GM21619 (cell line): ENCODE measurements around the gene IQCF2.
"Not testable (repeated sequence)": the region's sequence is repeated elsewhere in the genome, so short reads cannot be mapped to it uniquely, and the experiment has no call there.

ENCODE experiments used
- ATAC-seq: cut with Tn5 transposase; IDR thresholded peaks from one replicate; pipeline ENCODE4 v1.9.1; 2021; ENCODE audit not compliant: unreplicated experiment

IQCF2 gene

DNA sequence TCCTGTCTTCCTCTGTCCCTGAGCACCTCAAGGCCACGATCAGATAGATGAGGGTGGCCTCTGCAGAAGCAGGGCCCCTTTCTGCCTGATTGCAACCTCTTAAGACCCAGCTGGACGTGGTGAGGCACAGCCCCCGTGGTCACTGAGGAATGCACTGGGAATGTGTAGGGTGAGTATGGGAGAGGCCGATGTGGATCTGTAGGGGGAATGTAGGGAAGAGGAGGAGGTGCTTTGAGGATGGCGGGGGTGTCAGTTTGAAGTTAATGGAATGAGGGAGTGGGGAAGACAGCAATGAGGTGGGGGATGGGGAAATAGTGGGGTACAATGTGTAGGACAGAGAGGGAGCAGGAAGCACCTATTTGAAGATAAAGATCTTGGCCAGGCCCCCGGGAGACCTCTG is 14.8 kb downstream of the IQCF2 start:
- no peak for ATAC-seq

DNA sequence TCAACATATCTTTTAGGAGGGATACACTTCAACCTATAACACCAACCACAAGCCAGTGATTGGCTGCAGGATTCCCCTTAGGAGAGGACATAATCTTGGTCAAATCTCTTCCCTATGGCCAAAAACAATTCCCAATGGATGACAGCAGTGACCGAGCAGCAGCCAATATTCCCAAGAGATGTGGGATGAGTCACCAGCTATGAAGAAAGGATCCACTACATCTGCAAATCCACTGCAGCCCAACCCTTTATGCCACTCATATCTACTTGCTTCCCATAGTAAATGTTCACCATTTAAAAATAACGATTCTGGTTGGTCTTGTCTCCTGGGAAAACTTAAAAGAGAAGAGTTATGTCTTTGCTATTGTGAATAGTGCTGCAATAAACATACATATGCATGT is 18.5 kb downstream of the IQCF2 start:
- no peak for ATAC-seq

DNA sequence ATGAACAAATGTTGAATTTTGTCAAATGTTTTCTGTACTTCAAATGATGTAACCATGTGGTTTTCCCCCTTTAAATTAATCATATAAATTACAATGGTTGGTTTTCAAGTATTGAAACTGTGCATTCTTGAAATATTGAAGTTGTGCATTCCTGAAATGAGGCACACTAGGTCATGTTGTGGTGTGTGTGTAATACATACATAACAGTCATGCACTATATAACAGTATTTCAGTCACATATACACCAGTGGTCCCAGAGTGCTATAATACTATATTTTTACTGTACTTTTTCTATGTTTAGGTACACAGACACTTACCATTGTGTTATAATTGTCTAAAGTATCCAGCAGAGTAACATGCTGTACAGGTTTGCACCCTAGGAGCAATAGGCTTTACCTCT is 25.0 kb downstream of the IQCF2 start:
- ATAC-seq: no peak

DNA sequence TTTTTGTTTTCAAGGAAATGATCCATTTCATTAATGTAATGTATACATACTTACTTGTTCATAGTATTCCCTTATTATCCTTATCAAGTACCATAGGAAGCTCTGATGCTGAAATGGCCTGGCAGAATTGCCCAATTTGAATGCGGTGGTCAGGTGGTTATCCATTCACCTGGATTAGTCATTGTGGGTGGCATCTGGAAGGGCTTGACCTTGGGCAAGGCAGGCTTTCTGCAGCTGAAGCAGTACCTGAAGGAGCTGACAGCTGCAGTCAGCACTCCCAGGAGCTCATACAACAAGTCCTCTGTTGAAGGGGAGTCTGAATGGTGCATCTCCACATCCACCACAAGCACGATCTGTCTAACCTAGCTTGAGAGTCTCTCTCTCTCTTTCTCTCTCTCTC is 26.2 kb downstream of the IQCF2 start:
- no peak for ATAC-seq

DNA sequence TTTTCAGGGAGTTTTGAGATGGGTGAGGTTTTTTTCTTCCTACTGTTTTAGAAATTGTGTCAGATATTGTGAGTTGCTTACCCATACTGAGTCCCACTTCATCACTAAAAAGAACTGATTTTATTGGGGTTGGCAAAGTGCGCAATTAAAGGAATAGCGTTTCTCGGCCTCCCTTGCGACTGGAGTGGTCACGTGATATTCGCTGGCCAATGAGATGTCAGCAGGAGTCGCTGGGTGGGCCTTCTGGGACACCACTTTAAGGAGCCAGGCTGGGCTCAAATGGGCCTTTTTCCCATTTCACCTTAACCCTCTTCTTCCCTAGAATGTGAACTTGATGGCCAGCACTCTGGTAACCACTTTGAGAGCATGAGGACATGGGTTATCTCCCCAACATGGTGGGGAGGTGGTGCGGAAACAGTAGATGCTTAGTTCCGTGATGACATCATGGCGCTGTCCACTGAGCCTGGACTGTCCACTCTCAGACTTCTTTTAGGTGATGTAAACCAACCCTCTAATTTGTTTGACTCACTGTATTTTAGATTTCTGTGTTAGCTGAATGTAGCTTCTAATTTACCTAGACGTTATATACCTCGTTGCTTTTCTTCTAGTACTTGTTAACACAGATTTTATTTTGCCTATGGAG is 27.2 kb downstream of the IQCF2 start:
- ATAC-seq: no peak

DNA sequence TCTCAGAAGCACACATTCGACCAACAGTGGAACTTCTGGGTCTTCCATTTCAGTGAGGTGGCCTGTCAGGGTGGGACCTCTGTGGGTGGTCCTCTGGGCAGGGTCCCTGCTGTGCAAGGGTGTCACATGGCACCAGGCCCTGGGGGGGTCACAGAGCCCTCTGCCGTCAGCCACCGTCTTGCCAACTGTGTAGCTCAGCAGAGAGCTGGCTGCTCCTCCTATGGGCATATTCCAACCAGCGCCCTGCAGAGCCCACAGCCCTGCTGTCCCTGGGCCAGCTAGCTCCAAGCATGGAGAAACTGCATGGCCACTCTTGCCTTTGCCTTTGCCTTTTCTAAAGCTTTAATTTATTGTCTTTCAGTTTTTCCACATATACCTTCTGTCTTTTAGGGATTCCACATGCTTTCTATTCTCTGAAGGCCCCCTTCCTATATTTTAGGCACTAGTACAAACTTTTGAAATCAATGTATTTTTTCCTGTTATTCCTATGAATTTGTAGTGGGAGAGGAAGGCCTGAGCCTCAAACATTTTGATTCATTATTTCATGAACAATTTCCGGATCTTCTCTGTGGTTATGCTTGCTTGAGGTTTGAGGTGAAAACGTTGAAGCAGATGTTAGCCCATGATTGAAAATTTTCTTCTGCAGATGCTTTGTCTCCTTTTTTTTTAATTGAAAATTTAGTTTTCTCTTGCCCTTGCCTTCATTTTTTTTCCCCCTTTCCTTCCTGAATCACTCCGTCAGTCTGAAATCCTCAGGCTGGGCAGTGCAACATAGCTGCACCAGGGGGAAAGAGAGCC is 30.0 kb downstream of the IQCF2 start:
- ATAC-seq: no peak

DNA sequence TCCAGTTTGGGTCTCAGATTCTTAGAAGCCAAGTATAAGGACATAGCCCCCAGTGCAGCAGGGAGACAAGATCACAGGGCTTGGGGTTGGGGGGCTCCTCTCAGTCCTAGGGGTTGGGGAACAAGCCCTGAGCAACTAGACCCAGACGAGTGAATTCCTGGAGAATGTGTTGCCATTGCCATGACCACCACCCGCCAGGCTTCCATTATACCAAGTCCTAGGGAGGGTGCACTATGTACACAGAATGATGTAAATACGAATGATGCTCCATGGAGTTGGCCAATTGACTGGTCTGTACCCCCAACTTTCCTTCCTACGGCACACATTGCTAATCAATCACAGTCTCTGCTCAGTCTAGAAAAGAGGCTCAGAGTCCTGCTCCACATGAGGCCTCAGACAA is 33.0 kb downstream of the IQCF2 start:
- no peak for ATAC-seq

DNA sequence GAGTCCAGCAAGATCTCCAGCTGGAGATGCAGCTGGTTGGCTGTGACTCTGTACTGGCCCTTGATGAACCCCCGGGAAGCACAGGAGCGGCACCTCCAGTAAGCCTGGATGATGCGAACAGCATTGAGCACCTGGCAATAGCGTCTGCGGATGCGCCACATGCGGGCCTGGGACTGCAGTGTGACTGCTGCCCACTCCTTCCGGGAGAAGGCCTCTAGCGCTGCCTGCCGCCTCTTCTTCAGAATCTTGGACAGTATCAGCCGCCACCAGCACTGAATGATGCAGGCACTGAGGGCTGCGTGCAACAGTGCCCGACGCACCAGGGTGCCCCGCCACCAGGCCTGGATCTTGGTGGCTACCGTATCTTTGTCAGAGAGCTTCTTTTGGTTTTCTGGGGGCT is 33.5 kb downstream of the IQCF2 start:
- ATAC-seq: no peak

DNA sequence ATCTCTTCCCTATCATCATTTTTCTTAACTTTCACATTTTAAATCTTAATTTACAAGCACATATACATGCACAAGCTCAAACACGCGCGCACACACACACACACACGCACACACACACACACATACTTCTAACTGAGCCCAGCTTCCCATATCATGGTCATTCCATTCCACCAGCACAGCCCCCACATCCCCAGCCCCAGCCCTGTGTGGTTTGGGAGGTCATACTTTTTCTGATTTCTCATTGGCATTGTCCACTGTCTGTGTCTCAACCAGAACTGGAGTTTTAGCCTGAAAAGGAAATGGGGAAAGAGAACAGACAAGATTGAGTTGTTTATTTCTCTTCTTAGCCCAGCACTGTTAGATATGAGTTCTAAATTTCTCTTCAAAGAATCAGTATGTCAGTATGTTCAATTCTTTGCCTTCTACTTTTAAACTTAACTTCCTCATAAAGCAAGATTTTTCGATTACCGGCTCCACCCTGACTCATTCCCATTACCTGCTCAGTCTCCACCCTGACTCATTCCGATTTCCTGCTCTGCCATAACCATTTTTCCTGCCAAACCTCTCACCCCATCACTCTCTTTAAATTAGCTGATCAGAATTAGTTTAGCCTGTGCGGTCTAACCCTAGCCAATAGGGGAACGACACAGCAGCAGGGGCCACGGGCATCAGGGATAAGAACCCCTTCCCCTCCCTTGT is 35.3 kb downstream of the IQCF2 start:
- ATAC-seq: no peak

DNA sequence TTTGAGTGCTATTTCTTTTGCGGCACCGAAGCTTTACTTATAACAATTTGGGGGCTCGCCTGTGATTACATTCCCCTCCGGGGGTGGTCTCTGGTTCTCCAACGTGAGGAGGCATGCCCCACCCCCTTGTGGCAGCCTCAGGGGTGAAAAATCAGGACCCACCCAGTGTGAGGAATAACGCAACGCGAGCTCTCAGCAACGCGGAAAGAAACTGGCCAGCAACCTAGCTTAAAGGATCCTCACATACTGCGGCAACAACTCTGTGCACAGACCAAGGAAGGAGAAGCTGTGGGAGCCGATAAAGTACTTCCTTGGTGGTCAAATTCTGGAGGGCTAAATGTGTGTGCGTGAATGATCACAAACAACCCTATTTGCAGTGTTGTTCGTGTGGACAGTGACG is 36.0 kb downstream of the IQCF2 start:
- no peak for ATAC-seq

DNA sequence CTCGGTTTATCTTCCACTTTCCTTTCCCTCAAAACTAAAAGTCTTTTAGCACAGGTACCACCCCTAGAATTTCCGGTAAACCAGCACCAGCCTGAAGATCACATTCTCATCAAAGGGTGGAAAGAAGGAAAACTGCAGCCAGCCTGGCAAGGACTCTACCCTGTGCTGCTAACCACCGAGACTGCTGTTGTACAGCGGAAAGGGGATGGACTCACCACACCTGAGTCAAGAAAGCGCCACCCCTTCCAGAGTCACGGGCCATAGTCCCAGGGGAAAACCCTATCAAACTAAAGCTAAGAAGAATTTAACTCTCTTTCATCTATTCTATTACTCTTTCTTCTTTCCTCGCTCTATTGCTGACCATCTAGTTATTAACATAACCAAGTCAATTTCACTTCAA is 38.6 kb downstream of the IQCF2 start:
- ATAC-seq: not testable (repeated sequence)

DNA sequence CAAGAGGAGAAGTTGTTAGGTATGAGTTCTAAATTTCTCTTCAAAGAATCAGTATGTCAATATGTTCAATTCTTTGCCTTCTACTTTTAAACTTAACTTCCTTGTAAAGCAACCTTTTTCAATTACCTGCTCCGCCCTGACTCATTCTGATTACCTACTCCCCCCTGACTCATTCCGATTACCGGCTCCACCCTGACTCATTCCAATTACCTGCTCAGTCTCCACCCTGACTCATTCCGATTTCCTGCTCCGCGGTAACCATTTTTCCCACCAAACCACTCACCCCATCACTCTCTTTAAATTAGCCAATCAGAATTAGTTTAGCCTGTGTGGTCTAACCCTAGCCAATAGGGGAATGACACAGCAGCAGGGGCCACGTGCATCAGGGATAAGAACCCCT is 40.9 kb downstream of the IQCF2 start:
- ATAC-seq: not testable (repeated sequence)

DNA sequence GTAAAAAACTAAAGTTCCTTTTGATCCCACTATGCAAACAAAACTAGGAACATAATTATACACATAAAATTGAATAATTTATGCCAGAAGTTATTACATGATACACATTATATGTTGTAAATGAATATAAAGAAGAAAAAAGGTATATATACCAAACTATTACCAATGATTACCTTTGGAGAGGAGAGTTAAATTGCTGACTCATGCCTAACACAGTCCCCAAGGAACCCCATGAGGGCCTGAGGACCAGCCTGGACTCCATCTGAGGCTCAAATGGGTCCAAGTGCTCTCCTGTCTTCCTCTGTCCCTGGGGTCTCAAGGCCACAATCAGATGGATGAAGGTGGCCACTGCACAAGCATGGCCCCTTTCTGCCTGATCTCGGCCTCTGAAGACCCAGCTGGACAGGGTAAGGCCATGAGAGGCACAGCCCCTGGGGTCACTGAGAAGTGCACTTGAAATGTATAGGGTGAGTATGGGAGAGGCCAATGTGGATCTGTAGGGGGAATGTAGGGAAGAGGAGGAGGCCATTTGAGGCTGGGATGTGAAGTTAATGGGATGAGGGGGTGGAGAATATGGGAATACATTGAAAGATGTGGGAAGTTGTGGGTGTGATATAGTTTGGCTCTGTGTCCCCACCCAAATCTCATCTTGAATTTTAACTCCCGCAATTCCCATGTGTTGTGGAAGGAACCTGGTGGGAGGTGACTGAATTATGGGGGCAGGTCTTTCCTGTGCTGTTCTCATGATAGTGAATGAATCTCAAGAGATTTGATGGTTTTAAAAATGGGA is 42.8 kb downstream of the IQCF2 start:
- no peak for ATAC-seq

DNA sequence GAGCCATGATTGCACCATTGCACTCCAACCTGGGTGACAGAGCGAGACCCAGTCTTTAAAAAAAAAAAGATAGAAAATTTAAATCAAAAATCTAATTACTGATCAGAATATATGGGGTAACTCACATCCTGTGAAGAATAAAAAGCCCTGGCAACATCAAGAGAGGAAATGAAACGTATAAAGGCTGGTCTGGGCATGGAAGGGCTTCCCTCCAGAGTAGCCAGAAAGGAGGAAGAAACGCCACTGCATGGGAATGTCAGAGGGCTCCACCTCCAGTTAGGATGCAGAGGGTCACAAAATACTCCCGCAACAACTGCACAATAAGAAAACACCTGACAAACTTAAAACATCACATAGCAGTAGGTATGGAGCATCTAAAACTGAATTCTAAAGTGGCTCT is 46.6 kb downstream of the IQCF2 start:
- no peak for ATAC-seq
